DOHH2 (cell line): ENCODE results near the gene MAPK11.

Source experiments
- CTCF ChIP-seq: fragments of 200-600 bp; sonication (generic); IDR thresholded peaks from one replicate; pipeline ENCODE4 v1.5.1; 2014; ENCODE audit warnings: antibody characterized with exemption, mild to moderate bottlenecking, low read depth, low read length; ENCODE audit not compliant: poor library complexity, severe bottlenecking
- EZH2phosphoT487 ChIP-seq: fragments of 200-600 bp; sonication (generic); IDR thresholded peaks from 2 replicates; pipeline ENCODE4 v1.6.1; 2017; ENCODE audit warnings: borderline replicate concordance, mild to moderate bottlenecking, antibody characterized with exemption, low read length, moderate library complexity, mixed read lengths

- TF ChIP-seq CTCF = no peak
- TF ChIP-seq EZH2phosphoT487 = no peak
These were observed 9.2 kb downstream of the MAPK11 start for GRCh38 chr22:50260801-50261614.
